Astrocyte (in vitro differentiated cells and primary cell): ENCODE measurements around the gene SLC12A8.

Experiments used
- EZH2 ChIP-seq: IDR thresholded peaks from 2 replicates; pipeline ENCODE4 v1.6.1; 2012; ENCODE audit warnings: mild to moderate bottlenecking, low read length, inconsistent platforms; ENCODE audit not compliant: insufficient read depth
- TF ChIP-seq, protein P1 (sequence below): IDR thresholded peaks from 2 replicates; pipeline ENCODE4 v1.5.1; 2011; ENCODE audit warnings: low read depth, mild to moderate bottlenecking, inconsistent platforms, low read length, moderate library complexity; ENCODE audit not compliant: insufficient read depth

DNA sequence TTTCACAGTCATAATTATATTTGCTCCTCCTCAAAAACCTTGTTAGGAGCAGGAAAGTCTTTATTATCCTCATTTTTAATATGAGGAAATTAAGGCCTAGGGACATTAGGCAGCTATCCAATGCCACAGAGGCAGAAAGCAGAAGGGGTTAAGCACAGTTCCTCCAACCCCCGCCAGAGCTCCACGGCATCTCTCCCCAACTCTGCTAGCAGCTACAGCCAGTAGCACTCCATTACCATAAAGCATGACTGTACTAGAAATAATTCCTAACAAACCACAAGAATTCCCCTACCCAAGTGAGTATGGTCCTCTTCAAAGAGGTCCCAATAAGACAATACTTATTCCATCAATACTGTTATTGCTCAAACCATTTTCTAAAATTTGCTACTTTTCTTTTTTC lies 166.6 kb downstream of the SLC12A8 start:
- TF ChIP-seq, protein P1, sequence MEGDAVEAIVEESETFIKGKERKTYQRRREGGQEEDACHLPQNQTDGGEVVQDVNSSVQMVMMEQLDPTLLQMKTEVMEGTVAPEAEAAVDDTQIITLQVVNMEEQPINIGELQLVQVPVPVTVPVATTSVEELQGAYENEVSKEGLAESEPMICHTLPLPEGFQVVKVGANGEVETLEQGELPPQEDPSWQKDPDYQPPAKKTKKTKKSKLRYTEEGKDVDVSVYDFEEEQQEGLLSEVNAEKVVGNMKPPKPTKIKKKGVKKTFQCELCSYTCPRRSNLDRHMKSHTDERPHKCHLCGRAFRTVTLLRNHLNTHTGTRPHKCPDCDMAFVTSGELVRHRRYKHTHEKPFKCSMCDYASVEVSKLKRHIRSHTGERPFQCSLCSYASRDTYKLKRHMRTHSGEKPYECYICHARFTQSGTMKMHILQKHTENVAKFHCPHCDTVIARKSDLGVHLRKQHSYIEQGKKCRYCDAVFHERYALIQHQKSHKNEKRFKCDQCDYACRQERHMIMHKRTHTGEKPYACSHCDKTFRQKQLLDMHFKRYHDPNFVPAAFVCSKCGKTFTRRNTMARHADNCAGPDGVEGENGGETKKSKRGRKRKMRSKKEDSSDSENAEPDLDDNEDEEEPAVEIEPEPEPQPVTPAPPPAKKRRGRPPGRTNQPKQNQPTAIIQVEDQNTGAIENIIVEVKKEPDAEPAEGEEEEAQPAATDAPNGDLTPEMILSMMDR, result peak; percentile 33
- no peak for TF ChIP-seq EZH2
